ENCODE data around the gene TMEM120B.

TMEM120B gene

DNA sequence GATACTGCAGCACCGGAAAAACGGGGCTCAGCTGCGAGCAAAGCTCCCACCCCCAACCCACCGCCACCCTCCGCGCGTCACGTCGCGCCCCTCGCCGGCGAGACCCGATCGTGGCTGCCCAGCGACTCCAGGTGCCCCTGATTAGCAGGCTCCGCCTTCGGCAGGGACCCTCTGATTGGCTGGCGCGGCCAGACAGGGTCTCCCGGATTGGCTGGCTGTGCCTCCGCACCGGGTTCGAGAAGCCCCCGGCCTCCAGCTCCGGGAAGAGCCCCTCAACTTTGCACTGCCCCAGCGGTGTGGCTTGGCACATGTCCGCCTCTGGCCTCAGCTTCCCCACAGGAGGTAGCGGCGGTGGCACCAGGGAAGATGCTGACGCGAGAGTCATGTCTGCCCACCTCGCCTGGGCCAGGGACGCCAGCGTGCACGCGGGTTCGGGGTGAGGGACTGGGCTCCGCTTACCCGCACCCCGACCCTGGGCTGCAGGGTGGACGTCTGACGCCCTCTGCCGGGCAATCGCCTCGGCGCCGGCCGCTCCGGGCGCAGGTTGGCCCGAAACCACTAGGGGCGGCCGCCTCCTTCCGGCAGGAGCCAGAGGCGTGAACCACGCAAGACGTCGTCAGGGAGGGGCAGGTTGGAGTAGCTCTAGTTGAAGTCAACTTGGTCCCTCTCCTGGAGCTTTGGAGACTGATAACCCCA is 81.4 kb downstream of the TMEM120B start:
- DNase-seq = peak; percentile 95

DNA sequence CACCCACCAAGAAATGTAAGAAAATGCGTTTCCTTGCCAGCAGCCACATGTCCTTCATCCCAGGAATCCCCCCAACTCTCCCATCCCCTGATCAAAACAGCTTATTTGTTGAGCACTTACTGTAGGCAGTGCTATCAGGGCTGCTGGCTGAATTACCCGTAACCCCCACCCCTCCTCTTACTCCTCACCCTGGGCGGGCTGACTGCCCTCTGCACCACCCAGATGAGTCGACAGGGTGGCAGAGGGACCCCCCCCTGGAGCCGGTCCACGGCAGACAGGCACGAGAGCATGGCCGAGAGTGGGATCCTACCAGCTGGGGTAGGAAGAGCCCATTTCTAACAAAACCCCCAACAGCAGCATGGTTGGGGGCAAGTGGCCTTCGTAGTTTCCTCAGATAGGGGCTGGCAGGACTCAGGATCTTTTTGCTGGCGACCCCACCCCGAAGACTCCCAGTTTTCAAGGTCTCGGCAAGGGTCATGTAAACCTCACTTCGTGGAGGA is 82.0 kb downstream of the TMEM120B start:
- DNase-seq = no peak

DNA sequence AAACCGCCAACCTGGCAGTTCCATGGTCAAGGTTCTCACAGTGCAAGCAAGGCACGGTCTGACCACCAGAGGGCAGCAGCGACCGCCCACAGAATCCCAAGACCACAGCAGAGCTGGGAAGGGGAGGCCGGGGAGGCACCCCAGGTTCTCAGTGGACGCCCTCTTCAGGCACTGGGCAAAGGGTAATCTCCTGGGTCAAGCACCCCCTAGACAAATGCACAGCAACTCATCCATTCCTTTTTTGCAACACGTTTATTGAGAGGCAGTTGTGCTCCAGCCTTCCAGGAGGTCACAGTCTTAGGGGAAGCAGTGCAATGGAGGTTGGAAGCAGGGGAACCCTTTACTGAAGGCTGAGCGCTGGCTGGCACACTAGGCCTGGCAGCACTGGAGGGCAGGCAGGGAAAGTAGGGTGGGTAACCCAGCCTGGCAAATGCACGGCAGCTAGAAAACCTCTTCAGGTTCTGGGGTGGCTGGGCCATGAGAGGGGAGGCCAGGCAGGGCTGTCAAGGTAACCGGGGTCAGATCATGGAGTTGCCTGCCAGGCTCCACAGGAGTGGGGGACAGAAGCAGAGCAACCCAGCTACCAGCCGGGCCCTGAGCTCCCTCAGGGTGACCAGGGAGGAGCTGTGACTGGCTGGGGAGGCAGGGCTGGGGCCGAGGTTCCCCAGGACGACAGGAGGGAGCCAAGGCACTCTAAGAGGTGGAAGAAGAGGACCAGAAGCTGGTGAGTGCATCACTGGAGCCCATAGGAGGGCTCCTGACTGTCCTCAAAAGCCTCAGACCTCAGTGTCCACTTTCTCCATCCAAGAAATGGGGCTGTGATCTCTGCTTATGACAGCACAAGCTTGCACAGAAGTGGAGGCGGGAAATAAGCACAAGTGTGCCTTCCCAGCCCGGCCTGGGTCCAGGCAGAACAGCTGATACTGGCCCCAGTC is 82.7 kb downstream of the TMEM120B start:
- DNase-seq = peak; percentile 87

DNA sequence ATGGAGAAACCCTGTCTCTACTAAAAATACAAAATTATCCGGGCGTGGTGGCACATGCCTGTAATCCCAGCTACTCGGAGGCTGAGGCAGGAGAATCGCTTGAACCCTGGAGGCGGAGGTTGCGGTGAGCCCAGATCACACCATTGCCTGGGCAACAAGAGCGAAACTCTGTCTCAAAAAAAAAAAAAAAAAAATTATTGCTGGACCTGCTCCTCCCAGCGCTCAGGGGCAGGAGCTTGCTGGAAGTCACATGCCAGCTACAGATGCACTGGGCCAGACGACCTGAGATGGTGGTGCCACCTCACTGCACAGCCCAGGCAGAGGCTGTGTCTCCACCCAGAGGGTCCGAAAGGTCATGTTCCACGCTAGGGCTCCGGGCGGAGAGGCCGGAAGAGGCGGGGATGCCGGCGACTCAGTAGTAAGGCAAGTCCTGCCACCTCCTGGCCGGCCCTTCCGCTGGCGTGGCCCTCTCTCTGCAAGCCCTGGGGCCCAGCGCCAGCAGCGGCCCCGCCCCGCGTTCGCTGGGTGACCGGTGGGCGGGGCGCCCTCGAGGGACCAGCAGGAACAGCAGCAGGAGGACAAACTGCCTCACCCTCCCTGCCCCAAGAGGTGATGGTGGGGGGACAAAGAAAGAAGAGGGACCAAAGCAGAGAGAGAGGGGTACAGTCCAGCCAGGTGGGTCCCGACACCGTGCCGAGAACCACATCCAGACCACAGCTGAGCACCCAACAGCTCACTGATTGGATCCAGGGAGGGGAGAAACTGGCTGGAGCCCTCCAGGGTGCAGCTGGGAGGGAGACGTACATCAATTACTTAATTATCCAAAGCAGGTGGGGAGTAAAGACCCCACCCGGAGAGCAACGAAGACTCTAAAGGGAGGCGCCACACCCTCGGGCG is 84.6 kb downstream of the TMEM120B start:
- no peak for DNase-seq

DNA sequence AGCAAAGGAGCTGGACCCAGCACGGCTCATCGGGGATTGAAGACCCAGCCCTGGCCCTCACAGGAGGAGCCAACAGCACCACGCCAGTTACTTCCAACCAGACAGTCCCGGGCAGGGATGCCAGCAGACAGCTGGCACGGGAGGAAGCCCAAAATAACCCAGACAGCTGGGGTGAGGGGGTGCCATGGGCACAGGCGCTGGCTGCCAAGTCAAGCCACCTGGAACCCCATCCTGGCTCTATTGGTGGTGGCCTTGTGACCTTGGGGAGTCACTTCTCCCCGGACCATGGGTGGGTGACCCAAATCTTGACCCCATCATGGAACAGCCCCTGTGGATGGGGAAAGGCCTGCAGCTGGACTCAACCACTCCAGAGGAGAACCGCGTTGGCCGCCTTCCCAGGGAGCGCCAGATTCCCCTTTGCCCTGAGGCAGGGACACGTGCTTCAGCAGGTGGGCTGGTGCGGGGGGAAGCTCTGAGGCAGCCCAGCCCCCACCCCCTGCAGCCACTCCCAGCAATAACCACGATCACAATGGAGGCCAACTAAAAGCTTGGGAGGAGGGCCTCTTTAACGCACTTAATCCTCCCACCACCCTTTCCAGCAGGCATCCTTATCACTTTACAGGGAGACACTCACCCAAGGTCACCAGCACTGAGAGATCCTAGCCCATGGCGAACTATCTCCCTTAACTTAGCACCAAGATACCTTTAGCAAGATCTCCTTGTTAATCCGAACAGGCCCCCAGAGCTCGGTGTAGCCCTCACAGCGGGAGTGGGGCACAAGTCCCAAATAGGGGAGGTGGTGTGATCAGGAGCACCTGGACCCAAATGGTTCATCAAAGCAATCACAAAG is 85.6 kb downstream of the TMEM120B start:
- no peak for DNase-seq

DNA sequence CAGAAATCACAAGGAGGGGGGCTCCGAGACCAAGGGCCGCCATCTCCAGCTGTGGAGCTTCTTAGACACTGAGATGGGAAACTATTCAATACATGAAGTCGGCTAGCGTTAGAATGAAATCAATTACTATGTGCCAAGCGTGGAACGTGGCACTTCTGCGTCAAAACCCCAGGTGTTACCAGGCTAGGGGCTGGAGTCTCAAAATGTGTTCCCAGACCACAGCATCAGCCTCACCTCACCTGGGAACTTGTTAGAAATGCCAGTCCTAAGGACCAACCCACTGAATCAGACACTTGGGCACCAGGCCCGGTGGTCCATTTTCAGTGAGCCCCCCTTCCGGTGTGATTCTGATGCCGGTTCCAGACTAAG is 86.2 kb downstream of the TMEM120B start:
- DNase-seq = no peak

DNA sequence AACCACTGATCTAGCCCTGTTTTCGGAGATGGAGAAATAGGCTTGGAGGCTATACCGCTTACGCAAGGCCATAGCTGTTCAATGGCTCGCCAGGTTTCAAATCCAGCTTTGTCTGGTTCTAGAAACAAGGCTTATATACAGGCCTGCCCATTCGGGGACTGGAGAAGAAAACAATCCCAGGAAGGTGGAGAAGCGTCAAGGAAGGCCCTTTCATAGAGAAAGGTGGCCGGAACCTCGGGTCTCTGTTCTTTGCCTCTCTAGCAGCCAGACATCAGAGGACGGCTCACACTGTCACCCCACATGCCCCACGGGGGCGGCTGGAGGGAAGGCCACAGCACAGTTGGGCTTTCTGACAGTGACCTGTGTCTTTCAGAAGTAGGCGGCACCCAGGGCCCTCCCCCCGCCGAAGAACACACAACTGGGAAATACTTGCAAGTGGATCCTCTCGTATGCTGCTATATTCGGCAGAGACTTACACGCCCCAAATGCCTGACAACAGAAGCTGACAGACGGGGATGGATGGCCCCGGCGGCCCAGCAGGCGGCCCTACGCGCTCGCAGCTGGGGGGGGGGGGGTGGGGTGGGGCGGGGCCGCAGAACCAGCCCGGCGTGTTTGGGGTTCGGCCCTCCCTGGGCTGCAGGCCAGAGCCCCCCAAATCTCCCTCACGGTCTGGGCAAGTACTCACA is 86.7 kb downstream of the TMEM120B start:
- peak; percentile 67 for DNase-seq

DNA sequence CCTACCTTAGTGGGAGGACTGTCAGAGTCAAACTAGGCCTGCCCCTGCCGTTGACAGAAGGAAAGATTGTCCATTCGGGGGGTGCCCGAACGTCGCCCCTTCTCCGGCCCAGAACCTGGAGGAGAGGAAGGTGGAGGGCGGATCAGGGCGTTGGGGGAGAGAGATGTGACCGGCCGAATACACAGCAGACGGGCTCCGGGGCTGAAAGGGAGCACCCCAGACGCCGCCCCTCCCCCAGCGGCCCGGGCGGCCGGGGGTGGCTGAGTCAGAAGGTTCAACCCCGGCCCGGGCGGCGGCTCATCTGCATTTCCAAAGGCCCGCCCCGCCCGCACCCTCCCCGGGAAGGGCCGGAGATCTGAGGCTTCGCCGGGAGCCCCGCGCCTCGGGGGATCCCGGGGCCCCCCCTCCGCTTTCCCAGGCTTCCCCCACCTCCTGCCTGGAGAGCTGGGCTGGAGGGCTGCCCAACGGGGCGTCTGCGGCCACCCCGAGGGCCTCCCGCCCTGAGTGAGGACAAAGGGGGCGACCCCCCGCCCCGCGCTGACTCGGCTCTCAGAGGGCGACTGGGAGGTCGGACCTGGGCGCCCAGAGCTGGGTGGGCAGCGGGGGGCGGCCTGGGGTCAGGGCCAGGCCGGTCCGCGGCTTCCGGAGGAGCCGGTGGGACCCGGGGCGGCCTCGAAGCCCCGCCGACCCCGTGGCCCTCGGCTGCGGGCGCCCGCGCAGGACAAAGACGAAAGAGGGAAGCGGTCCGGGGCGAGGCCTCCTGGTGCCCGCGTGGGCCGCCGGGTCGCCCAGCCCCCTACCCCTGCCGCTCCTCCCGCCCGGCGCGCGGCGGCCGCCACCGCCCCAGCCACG is 87.5 kb downstream of the TMEM120B start:
- peak; percentile 83 for DNase-seq

DNA sequence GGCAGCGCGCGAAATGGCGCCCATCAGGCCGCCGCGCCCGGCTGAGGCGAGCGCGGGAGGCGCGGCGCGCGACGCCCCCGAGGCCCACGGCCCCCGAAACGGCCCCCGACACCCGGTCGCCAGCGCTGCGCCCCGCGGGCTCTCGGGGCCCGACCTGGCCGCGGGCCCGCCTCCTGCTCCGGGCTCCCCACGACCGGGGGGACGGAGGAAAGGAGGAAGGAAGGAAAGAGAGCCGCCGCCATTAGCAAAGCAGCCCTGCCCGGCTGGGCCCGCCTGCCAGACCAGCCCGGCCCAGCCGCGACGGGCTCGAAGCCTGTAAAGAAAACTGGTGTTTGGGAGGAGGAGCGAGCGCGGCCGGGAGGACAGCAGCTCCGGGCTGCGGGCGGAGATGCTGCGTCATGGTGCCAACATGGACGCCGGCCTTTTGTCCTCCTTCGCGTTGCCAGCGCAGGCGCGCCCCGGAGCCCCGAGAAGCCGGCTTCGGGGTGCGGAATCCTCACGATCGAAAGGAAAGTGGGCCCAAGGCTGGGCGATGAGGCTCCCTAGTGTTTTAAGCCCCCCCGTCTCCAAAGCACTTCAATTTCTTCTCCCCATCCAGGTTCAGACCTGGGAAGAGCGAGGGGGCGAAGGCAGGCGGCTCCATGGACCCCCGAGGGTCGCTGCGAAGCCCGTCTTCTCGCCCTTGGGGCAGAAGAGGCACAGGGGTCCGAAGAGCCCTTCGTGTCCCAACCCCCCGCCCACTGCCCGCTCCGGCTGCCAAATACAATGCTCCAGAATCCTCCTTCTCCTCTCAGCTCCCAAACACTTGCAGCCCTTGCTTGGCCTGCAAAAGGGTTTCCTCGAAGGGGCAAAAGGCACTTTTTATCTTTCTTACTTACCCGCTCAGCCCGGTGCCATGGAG is 88.4 kb downstream of the TMEM120B start:
- DNase-seq = peak; percentile 76

DNA sequence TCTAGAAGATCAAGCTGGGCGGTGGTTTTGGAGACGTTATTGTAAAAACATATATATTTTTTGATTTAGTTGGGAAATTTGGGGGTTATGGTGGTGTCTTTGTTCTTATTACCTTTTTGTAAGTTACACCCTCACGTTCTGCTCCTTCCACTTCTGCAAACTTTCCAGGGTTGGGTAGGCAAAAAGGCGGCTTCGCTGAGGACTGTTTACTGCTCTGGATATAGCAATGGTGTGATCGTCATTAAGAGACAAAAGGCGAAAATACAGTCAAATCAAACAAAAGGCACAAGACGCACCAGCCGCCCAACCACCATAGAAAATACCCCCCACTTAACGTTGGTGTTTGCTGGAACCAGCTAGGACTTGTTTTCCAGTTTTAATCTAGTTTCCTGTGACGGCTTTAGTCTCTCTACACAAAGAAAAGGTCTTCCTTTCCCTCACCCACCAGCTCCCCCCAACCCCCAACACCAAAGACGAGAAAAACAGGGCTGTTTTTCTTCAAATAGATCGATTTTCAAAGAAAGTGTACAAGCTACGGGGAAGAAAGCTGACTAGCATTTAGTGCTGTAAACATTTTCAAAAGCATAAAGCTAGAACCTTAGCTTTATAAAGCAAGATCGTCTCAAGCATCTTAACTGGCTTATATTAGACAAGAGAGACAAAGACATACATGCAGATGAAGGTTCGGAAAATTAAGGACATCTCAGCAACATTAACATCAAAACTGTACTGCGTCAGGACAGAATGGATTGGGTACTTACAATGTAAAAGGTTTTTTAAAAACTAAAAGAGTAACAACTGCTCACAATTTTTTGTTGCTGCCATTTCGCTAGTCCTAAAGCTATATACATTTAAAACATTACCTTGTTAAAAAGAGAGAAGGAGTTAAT is 89.3 kb downstream of the TMEM120B start:
- DNase-seq = no peak

DNA sequence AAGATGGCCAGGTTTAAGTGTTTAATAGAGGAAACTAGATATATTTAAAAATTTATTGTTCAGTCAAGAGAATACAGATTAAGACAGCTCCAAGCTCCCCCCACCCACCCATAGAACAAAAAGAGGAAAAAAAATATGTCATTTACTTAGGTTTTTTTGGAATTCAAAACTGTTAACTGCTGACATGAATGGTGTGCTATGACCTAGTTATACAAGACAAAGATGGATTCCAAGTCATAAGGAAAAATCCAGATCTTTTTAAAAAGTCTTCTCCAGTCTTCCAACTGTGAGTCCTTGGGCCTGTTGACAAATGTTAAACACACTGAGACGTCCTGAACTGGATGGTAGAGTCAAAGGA is 89.9 kb downstream of the TMEM120B start:
- no peak for DNase-seq

DNA sequence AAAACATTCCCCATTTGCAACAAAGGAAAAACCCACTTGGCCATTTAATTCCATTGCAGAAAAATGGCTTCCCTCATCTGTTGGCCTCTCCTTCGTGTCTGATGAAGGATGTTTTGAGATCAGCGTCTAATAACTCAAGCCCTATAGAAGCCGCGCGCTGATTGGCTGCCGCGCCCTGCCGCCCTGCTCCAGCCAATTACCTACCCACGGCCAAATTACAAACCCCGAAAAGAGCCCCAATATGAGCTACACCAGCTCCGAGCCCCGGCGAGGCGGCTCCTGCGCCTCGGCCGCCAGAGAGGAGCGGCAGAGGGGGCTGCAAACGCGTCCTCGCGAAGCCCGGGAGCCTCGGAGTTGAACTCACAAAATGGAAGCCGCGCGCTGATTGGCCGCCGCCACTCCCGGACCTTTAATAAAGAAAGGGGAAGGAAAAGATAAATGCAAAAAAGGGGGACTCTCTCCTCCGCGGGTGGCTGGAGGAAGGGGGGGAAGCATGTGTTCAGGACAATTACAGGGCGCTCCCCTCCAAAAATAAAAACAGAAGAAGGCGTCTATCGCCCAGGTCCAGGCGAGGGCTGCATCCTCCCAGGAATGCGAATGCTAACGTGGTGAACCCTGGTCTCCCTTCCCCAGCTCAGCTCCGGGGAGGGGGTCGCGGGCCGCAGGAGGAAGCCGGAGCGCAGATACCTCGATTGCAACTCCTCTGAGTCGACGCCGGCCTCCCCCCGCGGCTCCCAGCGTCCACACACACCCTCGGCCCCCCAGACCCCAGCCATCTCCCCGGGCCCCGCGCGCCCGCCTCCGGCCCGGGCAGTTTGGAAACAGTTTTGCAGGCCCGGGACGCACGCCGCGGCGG is 90.5 kb downstream of the TMEM120B start:
- peak; percentile 90 for DNase-seq

DNA sequence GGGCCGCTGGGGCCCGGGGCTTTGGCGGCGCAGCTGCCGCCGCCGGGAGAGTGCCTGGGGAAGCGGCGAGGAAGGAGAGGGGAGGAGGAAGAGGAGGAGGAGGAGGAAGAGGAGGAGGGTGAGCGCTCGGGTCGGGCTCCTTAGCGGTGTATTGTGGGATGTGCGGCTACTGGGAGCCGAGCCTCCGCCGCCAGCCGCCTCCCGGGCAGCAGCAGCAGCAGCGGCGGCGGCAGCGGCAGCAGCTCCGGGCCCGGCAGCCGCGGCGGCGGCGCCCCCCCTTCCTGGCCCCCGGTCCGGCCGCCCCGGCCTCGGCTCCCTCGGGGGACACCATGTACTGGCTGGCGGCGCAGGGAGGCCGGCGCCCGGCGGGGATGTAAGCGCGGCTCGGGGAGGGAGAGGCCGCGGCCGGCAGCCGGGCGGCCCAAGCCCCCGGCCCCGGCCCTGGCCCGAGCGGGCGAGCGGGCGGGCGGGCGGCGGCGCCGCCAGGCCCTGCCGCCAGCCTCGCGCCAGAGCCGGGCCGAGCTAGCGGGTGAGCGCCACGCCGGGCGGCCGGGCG is 91.4 kb downstream of the TMEM120B start, which contains the start of gene SETD1B:
SETD1B (plus strand) TSS at position 149 of the 556 bp plus-strand sequence. CDS start 729 bp downstream, outside the sequence.
- peak; percentile 62 for DNase-seq

DNA sequence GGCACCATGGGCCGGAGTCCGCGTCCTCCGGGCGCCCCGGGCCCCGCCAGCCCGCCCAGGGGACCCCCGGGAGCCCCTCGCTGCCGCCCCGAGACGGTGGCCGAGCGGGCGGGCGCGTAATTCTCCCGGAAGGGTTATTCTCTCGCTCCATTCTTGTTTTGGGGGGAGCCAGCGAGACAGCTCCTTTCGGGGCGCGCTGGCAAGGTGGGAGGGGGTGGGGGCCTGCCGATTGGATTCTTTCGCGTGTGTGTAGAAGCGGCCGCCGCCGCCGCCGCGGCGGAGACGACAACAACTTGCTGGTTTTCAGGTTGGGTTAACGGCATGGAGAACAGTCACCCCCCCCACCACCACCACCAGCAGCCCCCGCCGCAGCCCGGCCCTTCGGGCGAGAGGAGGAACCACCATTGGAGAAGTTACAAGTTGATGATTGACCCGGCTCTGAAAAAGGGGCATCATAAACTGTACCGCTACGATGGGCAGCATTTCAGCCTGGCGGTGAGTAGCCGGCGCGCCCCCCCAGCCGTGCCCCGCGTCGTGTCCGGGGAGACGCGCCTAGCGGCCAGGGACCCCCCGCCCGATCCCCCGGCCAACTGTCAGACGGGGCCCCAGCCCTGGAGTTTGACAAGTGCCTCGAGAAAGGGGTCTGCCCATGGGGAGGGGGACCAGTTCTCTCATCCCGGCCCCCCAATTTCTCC is 92.0 kb downstream of the TMEM120B start:
- DNase-seq = peak; percentile 58

DNA sequence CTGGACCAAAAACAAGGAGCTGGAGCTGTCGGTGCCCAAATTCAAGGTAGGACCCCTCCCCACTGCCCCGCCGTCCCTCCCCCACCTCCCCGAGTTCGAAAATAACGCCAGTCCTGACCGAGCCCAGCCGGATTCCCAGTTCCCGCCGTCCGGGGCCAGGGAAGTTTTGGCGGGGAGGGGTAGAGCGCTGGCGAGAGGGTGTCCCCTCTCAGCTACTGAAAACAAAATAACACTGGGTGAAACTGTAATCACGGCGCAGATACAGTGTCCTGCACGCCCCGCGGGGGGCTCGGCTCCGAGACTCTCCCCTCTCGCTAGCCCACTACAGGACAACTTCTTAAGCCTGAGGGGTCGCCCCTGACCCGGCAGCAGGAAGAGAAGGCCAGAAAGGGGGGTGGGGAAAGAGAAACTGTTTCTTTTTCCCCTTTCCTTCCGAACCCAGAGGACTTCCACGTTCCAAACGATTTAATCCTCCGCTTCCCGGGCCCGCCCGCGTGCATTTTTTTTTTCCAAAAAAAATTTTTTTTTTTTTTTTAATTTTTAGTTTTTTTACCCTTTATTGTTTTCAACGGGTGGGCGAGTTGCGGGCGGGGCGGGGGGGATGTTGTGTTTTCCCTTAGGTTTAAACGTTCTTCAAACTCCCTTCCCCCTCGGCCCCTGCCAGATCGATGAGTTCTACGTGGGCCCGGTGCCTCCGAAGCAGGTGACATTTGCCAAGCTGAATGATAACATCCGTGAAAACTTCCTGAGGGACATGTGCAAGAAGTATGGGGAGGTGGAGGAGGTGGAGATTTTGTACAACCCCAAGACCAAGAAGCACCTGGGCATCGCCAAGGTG is 92.8 kb downstream of the TMEM120B start:
- no peak for DNase-seq

Measured in stimulated activated CD4-positive, alpha-beta T cell treated with anti-CD3 and anti-CD28 coated beads, Interleukin-4, amount 100 ng/mL, for 24 hours (primary cell).